OCI-LY3 (cell line): ENCODE measurements around the gene DCC.

Experiments
- H2AFZ ChIP-seq: fragments of 200-600, 300-600 bp; shearing (Covaris generic); 2 replicates; pipeline ENCODE4 v1.6.0; 2014; ENCODE audit warnings: antibody characterized with exemption, low read depth, low read length
- H3K27ac ChIP-seq: fragments of 200-600, 300-600 bp; sonication (generic); 2 replicates; pipeline ENCODE4 v1.5.1; 2014; ENCODE audit warnings: mild to moderate bottlenecking, low read length, moderate library complexity, mixed read lengths
- H3K27me3 ChIP-seq: fragments of 200-600, 300-600 bp; sonication (generic); 2 replicates; pipeline ENCODE4 v1.6.1; 2014; ENCODE audit warnings: low read depth, low read length, mixed read lengths
- H3K36me3 ChIP-seq: fragments of 200-600, 300-600 bp; sonication (generic); replicated peaks from 2 replicates; pipeline ENCODE3; 2014; ENCODE audit warnings: low read depth, low read length, mixed read lengths
- H3K4me1 ChIP-seq: fragments of 300-600, 200-600 bp; sonication (generic); 2 replicates; pipeline ENCODE4 v1.6.1; 2014; ENCODE audit warnings: low read length, mixed read lengths
- H3K4me2 ChIP-seq: fragments of 200-600, 300-600 bp; sonication (generic); 2 replicates; pipeline ENCODE4 v1.6.1; 2014; ENCODE audit warnings: low read length, mixed read lengths
- H3K4me3 ChIP-seq: fragments of 300-600, 200-600 bp; sonication (generic); 2 replicates; pipeline ENCODE4 v1.5.1; 2014; ENCODE audit warnings: antibody characterized with exemption, mild to moderate bottlenecking, low read length, moderate library complexity
- H3K79me2 ChIP-seq: fragments of 300-600, 200-600 bp; shearing (Covaris generic); 2 replicates; pipeline ENCODE4 v1.6.1; 2014; ENCODE audit warnings: mild to moderate bottlenecking, low read length, mixed read lengths
- H3K9ac ChIP-seq: fragments of 300-600, 200-600 bp; shearing (Covaris generic); 2 replicates; pipeline ENCODE4 v1.6.0; 2014; ENCODE audit warnings: mild to moderate bottlenecking, low read length, moderate library complexity
- H3K9me3 ChIP-seq: fragments of 200-600, 300-600 bp; shearing (Covaris generic); 2 replicates; pipeline ENCODE4 v1.6.1; 2014; ENCODE audit warnings: low read length, mixed read lengths; ENCODE audit not compliant: insufficient read depth
- H4K20me1 ChIP-seq: fragments of 200-600, 300-600 bp; sonication (generic); 2 replicates; pipeline ENCODE4 v1.6.1; 2016; ENCODE audit warnings: low read length, mixed read lengths; ENCODE audit not compliant: insufficient read depth
- CTCF ChIP-seq: fragments of 200-600, 300-600 bp; sonication (generic); IDR thresholded peaks from 2 replicates; pipeline ENCODE4 v1.5.1; 2014; ENCODE audit warnings: antibody characterized with exemption, low read length, low read depth
- EZH2phosphoT487 ChIP-seq: fragments of 200-600 bp; shearing (Covaris generic); IDR thresholded peaks from 2 replicates; pipeline ENCODE4 v1.6.1; 2018; ENCODE audit warnings: antibody characterized with exemption, mixed run types, low read depth

Gene DCC

GRCh38 chr18:52313213-52313612, 26.8 kb upstream of the DCC start:
- Histone ChIP-seq H3K9me3 (no peaks in the 10 kb centered on the region), H3K27me3 (no peaks in the 10 kb centered on the region), H3K4me3 (no peak overlapping the region), H3K4me1 (no peaks in the 10 kb centered on the region), H3K4me2 (no peak overlapping the region), H4K20me1 (no peaks in the 10 kb centered on the region), H3K36me3 (no peaks in the 10 kb centered on the region), H2AFZ (no peak overlapping the region), H3K79me2 (no peaks in the 10 kb centered on the region), H3K27ac (no peak overlapping the region), H3K9ac (no peak overlapping the region)
- no peak for TF ChIP-seq EZH2phosphoT487
- TF ChIP-seq CTCF: no peak

GRCh38 chr18:52319424-52319983, 20.5 kb upstream of the DCC start:
- Histone ChIP-seq H3K9me3 (no peaks in the 10 kb centered on the region), H3K79me2 (no peaks in the 10 kb centered on the region), H3K36me3 (no peaks in the 10 kb centered on the region), H3K27me3 (no peaks in the 10 kb centered on the region), H3K4me1 (no peaks in the 10 kb centered on the region), H3K27ac (no peak overlapping the region), H3K4me2 (no peak overlapping the region), H3K9ac (no peak overlapping the region), H3K4me3 (no peak overlapping the region), H2AFZ (no peak overlapping the region), H4K20me1 (no peaks in the 10 kb centered on the region)
- TF ChIP-seq CTCF: no peak
- TF ChIP-seq EZH2phosphoT487: no peak

- H3K27ac ChIP-seq: no peak overlapping the region
- TF ChIP-seq CTCF (no peak), EZH2phosphoT487 (no peak)
- no peaks in the 10 kb centered on the region for H3K4me1 ChIP-seq
- H3K4me2 ChIP-seq: no peak overlapping the region
- H3K4me3 ChIP-seq: no peak overlapping the region
- H3K36me3 ChIP-seq: no peaks in the 10 kb centered on the region
- no peaks in the 10 kb centered on the region for H3K79me2 ChIP-seq
- no peak overlapping the region for H2AFZ ChIP-seq
- H3K27me3 ChIP-seq: no peaks in the 10 kb centered on the region
- no peaks in the 10 kb centered on the region for H3K9me3 ChIP-seq
- no peak overlapping the region for H3K9ac ChIP-seq
- H4K20me1 ChIP-seq: no peaks in the 10 kb centered on the region
These were observed 17.7 kb upstream of the DCC start for GRCh38 chr18:52322307-52322706.

- Histone ChIP-seq H3K4me2 (no peak overlapping the region), H2AFZ (no peak overlapping the region), H3K79me2 (no peaks in the 10 kb centered on the region), H3K27me3 (no peaks in the 10 kb centered on the region), H3K27ac (no peak overlapping the region), H3K4me1 (no peaks in the 10 kb centered on the region), H4K20me1 (no peaks in the 10 kb centered on the region), H3K9me3 (no peaks in the 10 kb centered on the region), H3K9ac (no peak overlapping the region), H3K36me3 (no peaks in the 10 kb centered on the region), H3K4me3 (no peak overlapping the region)
- TF ChIP-seq EZH2phosphoT487 (no peak), CTCF (no peak)
These were observed 16.2 kb upstream of the DCC start for GRCh38 chr18:52323802-52324201.
